Keratinocyte (primary cell): ENCODE measurements around the gene ADAMTS15.

Experiments used
- EZH2 ChIP-seq: IDR thresholded peaks from one replicate; pipeline ENCODE4 v1.6.1; 2012; ENCODE audit warnings: inconsistent platforms, mild to moderate bottlenecking, low read length, moderate library complexity
- TF ChIP-seq, protein P1 (sequence below), 3 experiments: IDR thresholded peaks in 1 of 3; conservative IDR thresholded peaks in 1 of 3; optimal IDR thresholded peaks in 1 of 3; 2 replicates in 2 of 3; 3 replicates in 1 of 3; pipeline versions ENCODE3 to v1.5.1; 2011; ENCODE audit warnings: low read length in 3 of 3, mild to moderate bottlenecking in 3 of 3, moderate library complexity in 2 of 3, control low read depth in 1 of 3, inconsistent platforms in 1 of 3; ENCODE audit not compliant: insufficient read depth in 2 of 3; ENCODE audit errors: extremely low read depth in 1 of 3

DNA sequence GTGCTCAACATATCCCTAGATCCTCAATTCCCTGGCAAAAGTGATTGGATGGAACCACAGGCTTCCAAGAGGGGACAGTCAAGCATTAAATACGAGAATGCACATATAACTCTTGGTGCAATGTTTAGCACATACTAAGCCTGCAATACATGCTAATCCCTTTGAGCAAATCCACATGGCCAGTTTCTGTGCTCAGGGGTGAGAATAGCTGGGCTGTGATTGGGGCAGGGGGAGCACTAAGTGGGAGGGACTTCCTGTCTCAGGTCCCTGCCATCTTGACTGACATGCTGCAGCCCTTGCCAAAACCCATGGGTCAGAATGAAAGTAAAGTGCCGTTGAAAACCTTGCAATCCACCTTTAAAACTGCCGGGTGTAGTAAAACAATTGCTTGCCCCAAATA lies 2.7 kb upstream of the ADAMTS15 start:
- no peak for TF ChIP-seq EZH2
- TF ChIP-seq, protein P1, sequence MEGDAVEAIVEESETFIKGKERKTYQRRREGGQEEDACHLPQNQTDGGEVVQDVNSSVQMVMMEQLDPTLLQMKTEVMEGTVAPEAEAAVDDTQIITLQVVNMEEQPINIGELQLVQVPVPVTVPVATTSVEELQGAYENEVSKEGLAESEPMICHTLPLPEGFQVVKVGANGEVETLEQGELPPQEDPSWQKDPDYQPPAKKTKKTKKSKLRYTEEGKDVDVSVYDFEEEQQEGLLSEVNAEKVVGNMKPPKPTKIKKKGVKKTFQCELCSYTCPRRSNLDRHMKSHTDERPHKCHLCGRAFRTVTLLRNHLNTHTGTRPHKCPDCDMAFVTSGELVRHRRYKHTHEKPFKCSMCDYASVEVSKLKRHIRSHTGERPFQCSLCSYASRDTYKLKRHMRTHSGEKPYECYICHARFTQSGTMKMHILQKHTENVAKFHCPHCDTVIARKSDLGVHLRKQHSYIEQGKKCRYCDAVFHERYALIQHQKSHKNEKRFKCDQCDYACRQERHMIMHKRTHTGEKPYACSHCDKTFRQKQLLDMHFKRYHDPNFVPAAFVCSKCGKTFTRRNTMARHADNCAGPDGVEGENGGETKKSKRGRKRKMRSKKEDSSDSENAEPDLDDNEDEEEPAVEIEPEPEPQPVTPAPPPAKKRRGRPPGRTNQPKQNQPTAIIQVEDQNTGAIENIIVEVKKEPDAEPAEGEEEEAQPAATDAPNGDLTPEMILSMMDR (optimal IDR thresholded peaks at IDR 0.05 in 1 of 3, IDR thresholded peaks at IDR 0.05 in 1 of 3, conservative IDR thresholded peaks at IDR 0.05 in 1 of 3; ENCODE audit: extremely low read depth in 1 of 3, insufficient read depth in 2 of 3, low read length in 3 of 3) = no peak
